Left lobe of liver (tissue), 2 donors: Measurements from ENCODE around the gene NBEA. TPM values are rescaled to one million over a fixed set of nuclear protein-coding genes. Genes with fewer than 3 reads are reported as not detected.

ENCODE experiments used
- ATAC-seq: fragments of 200-7000 bp; cut with Tn5 transposase; one replicate; pipeline ENCODE4 v1.9.1; 2020; ENCODE audit warnings: mild to moderate bottlenecking, moderate library complexity
- DNase-seq: peaks from one replicate; pipeline ENCODE4 v3.0.0-alpha.2; 2020; ENCODE audit warnings: low spot score
- total RNA-seq: library from RNA; stranded (reverse); gene quantifications from one replicate; pipeline ENCODE4 v1.2.1, GENCODE V29; 2021
- donor health status: DM: no; HTN: no; CAD: no; lungs with moderate emphysema.
- donor health status: DM: no; HTN: yes; CAD: no.

The NBEA gene
- total RNA-seq, 1 donor from 2014 or later = 0.40 TPM

DNA sequence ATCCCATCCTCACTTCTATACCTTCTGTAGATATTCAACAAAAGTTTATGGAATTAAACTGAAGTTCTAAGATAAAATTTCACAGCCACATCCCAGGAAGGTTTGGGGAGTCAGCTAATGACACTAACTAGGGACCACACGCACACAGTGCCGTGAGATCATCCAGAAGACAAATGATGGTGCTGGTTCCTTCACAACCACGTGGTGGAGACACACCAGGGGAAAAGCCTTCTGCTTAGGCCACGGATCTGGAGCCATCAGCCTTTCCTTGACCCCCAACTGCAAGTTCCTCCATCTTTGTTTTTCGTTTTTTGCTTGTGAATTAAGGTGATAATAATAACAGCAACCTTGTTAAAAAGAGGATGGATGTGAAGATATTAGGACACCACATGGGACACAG, 776.0 kb downstream of the NBEA start:
- no peak for DNase-seq
- ATAC-seq = no peak

DNA sequence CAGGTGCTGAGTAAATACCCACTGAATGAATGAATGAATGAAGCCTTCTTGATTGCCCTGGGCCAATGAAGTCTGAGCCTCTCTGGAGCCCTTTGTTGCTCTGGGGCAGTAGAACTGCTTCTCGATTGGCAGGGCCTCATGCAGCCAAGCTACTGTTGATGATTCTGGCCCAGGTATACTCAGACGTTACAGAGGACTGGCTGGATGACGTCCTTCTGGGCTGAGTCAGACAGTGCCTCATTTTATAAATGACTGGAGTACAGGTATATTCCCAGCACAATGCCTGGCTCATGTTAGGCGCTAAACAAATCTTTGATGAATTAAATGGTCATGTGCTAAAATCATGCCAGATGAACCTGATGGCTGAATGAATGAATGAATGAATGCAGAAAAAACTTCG, 778.2 kb downstream of the NBEA start:
- ATAC-seq (no peak), DNase-seq (no peak)

DNA sequence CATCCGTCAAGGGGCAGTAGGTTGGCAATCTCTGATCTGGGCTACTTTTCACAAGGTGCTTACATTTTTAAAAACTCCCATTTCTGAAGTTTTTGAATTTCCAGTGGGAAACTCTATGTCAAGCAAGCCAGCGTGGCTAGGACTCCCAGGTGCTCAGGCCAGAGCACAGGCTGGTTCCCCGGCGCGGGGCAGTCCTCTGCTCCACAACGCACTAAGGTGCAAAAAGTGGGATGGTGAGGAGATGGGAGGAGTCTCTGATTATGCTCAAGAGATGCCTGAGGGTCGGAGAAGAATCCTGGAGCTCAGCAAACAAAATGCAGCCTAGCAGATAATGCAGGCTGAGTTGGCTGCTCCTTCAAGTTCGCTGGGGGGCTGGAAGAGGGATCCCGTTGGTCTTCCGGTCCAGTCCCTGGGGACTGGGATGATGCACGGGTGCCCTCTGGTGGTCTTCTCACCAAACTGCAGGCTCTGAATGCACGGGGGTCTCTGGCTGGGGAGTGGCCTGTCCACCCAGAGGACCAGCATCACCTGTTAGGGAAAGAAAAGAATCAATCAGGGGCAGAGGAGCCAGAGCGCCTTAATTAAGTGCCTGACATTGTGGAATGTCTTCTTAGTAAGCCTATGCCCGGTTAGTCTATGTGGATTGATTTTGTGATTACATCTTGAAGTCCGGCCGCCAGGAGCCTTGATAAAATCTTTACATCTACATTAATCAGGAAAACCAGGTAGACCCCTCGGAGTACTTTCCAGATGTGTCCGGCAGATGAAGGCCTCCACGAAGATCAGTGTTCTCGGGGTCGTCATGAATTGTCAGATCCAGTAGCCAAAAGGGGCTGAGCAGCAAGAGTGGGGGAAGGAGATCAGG, 778.9 kb downstream of the NBEA start:
- DNase-seq = peak; percentile 48
- peak; percentile 85 for ATAC-seq
